Liver (tissue), 10 donors: ENCODE results near the gene GRB7. TPM values are rescaled to one million over a fixed set of nuclear protein-coding genes. Genes with fewer than 3 reads are reported as not detected.

Experiments used
- DNase-seq: peaks from one replicate; pipeline ENCODE4 v3.0.0-alpha.2; 2017; ENCODE audit warnings: low spot score
- H3K27ac ChIP-seq, 2 donors: one replicate each; pipeline ENCODE4 v1.7.0; 2013; ENCODE audit warnings: inconsistent platforms in 2 of 2, low read length in 2 of 2, control low read depth in 1 of 2, low read depth in 1 of 2, mild to moderate bottlenecking in 1 of 2
- H3K27me3 ChIP-seq, 4 donors: one replicate each; pipeline versions ENCODE4 v1.6.1 to v1.7.0; 2013; ENCODE audit warnings: low read length in 3 of 4, inconsistent platforms in 1 of 4, mild to moderate bottlenecking in 1 of 4, moderate library complexity in 1 of 4; ENCODE audit not compliant: control insufficient read depth in 4 of 4, insufficient read depth in 4 of 4
- H3K36me3 ChIP-seq, 4 donors: one replicate each; pipeline versions ENCODE4 v1.6.1 to v1.7.0; 2013; ENCODE audit warnings: low read length in 3 of 4, mild to moderate bottlenecking in 3 of 4, low read depth in 1 of 4, moderate library complexity in 1 of 4; ENCODE audit not compliant: control insufficient read depth in 4 of 4, insufficient read depth in 3 of 4
- H3K4me1 ChIP-seq, 4 donors: one replicate each; pipeline versions ENCODE4 v1.6.1 to v1.7.0; 2013; ENCODE audit warnings: low read length in 3 of 4, mild to moderate bottlenecking in 3 of 4, moderate library complexity in 1 of 4; ENCODE audit not compliant: control insufficient read depth in 4 of 4, insufficient read depth in 4 of 4
- H3K4me3 ChIP-seq, 3 donors: one replicate each; pipeline versions ENCODE4 v1.6.1 to v1.7.0; 2013; ENCODE audit warnings: low read length in 3 of 3, control low read depth in 1 of 3, low read depth in 1 of 3, mild to moderate bottlenecking in 1 of 3
- H3K9ac ChIP-seq, 2 donors: one replicate each; pipeline ENCODE4 v1.7.0; 2013; ENCODE audit warnings: low read length in 2 of 2, mild to moderate bottlenecking in 2 of 2, moderate library complexity in 2 of 2, control low read depth in 1 of 2, low read depth in 1 of 2
- H3K9me3 ChIP-seq, 4 donors: one replicate each; pipeline versions ENCODE4 v1.6.1 to v1.7.0; 2013; ENCODE audit warnings: low read length in 3 of 4; ENCODE audit not compliant: control insufficient read depth in 4 of 4
- ATF3 ChIP-seq: IDR thresholded peaks from 2 replicates; pipeline ENCODE4 v1.6.1; 2016; ENCODE audit warnings: antibody characterized with exemption
- GABPA ChIP-seq, 2 donors: IDR thresholded peaks in 1 of 2; conservative IDR thresholded peaks in 1 of 2; 2 replicates each; pipeline ENCODE4 v1.6.1; 2016; ENCODE audit warnings: antibody characterized with exemption in 2 of 2, mild to moderate bottlenecking in 1 of 2, moderate library complexity in 1 of 2
- HNF4A ChIP-seq, 2 donors: conservative IDR thresholded peaks; 2 replicates each; pipeline ENCODE4 v1.6.1; 2016; ENCODE audit warnings: antibody characterized with exemption in 2 of 2, mild to moderate bottlenecking in 2 of 2
- JUND ChIP-seq, 2 donors: IDR thresholded peaks; 2 replicates each; pipeline ENCODE4 v1.6.1; 2016; ENCODE audit warnings: antibody characterized with exemption in 2 of 2
- NR2F2 ChIP-seq: IDR thresholded peaks from 2 replicates; pipeline ENCODE4 v1.6.1; 2016; ENCODE audit warnings: antibody characterized with exemption
- RAD21 ChIP-seq, 2 donors: IDR thresholded peaks; 2 replicates each; pipeline ENCODE4 v1.6.1; 2016; ENCODE audit warnings: antibody characterized with exemption in 2 of 2, mild to moderate bottlenecking in 2 of 2
- REST ChIP-seq: IDR thresholded peaks from 2 replicates; pipeline ENCODE4 v1.6.1; 2016; ENCODE audit warnings: antibody characterized with exemption, mild to moderate bottlenecking
- RXRA ChIP-seq, 2 donors: IDR thresholded peaks; 2 replicates each; pipeline ENCODE4 v1.6.1; 2017 to 2018; ENCODE audit warnings: antibody characterized with exemption in 2 of 2, mild to moderate bottlenecking in 1 of 2
- SP1 ChIP-seq: IDR thresholded peaks from 2 replicates; pipeline ENCODE4 v1.6.1; 2018; ENCODE audit warnings: antibody characterized with exemption, mild to moderate bottlenecking
- TAF1 ChIP-seq: conservative IDR thresholded peaks from 2 replicates; pipeline ENCODE4 v1.6.1; 2016; ENCODE audit warnings: antibody characterized with exemption, mild to moderate bottlenecking
- YY1 ChIP-seq: IDR thresholded peaks from 2 replicates; pipeline ENCODE4 v1.6.1; 2016; ENCODE audit warnings: antibody characterized with exemption, mild to moderate bottlenecking
- ZBTB33 ChIP-seq: IDR thresholded peaks from 2 replicates; pipeline ENCODE4 v1.6.1; 2016; ENCODE audit warnings: antibody characterized with exemption
- WGBS: extraction: QIAGEN DNeasy Blood & Tissue Kit; methylation state at CpG from one replicate; pipeline ENCODE4 v1.1.7; 2013; 5-methylcytosine and 5-hydroxymethylcytosine counted together
- polyA plus RNA-seq, 2 donors: library from polyadenylated mRNA; stranded (reverse) in 1 of 2; unstranded in 1 of 2; fragments of 200-250 nt in 1 of 2; fragments of >200 nt in 1 of 2; fragmentation: Nextera tagmentation in 1 of 2; extraction: Ambion mirVana in 1 of 2; gene quantifications; one replicate each; pipeline versions ENCODE4 v1.2.1 to v1.2.3, GENCODE V29; 2013 to 2015
- small RNA-seq: library from RNA; depleted of rRNA; stranded (forward); fragments of <200 nt; gene quantifications from one replicate; pipeline ENCODE3, GENCODE V24; 2014
- total RNA-seq, 2 donors: library from RNA; depleted of rRNA; stranded (reverse); fragments of >200 nt; gene quantifications; one replicate each; pipeline ENCODE4 v1.2.3, GENCODE V29; 2014
- TF ChIP-seq, protein P1 (sequence below): fragments of 150-350 bp; IDR thresholded peaks from 2 replicates; pipeline ENCODE4 v1.5.1; 2017; ENCODE audit warnings: improper control_type of control experiment, low read depth, low read length; ENCODE audit not compliant: missing input control
- TF ChIP-seq, protein P2 (sequence below): IDR thresholded peaks from 2 replicates; pipeline ENCODE4 v1.6.1; 2016; ENCODE audit warnings: antibody characterized with exemption
- donor health status: healthy.
- donor health status: healthy.
- donor health status: healthy.
- donor health status: healthy.
- donor health status: healthy.

GRB7 gene
- total and polyA plus RNA-seq, 4 donors: 1.9 to 6.8 (median 2.5) TPM

DNA sequence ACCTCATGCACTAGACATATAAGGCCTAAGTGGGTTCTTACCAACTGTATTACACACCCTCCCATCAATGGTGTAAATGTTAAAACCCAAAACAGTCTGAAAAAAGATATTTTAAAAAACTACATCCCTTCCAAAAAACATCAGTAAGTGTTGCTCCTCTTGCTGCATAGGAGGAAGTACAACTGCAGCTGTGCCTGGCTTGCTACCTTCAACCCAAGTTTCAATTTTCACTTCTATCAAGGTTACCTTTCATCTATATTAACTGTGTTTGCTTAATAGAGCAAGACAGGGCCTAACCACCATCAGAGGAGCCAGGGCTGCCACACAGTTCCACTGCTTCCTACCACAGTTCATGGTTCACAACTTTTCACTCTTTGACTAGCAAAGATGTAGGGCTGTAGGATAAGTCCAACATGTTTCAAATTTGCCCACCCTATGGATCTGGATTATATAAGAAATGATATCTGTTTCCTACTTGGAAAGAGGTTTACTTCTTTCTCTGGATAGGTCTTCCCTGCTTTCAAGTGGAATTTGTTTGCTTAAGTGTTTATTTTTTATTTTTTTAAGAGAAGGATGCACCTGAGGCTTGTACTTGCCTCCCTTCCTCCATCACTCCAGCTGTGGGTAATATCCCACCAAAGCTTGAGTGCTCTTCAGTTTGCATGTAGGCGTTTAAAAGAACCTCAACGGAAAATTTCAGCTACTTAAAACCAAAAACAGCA lies 56.7 kb downstream of the GRB7 start:
- H3K27me3 ChIP-seq: no peaks in the 10 kb centered on the region
- H3K27ac ChIP-seq: no peak overlapping the region
- no peaks in the 10 kb centered on the region for H3K36me3 ChIP-seq
- no peak for DNase-seq
- TF ChIP-seq YY1: no peak
- TF ChIP-seq, protein P1, sequence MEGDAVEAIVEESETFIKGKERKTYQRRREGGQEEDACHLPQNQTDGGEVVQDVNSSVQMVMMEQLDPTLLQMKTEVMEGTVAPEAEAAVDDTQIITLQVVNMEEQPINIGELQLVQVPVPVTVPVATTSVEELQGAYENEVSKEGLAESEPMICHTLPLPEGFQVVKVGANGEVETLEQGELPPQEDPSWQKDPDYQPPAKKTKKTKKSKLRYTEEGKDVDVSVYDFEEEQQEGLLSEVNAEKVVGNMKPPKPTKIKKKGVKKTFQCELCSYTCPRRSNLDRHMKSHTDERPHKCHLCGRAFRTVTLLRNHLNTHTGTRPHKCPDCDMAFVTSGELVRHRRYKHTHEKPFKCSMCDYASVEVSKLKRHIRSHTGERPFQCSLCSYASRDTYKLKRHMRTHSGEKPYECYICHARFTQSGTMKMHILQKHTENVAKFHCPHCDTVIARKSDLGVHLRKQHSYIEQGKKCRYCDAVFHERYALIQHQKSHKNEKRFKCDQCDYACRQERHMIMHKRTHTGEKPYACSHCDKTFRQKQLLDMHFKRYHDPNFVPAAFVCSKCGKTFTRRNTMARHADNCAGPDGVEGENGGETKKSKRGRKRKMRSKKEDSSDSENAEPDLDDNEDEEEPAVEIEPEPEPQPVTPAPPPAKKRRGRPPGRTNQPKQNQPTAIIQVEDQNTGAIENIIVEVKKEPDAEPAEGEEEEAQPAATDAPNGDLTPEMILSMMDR: no peak
- TF ChIP-seq SP1: no peak
- no peak for TF ChIP-seq REST
- TF ChIP-seq RAD21 (IDR thresholded peaks at IDR 0.05): no peak
- TF ChIP-seq GABPA (IDR thresholded peaks at IDR 0.05 in 1 of 2, conservative IDR thresholded peaks at IDR 0.05 in 1 of 2): no peak
- no peak for TF ChIP-seq NR2F2
- no peak for TF ChIP-seq ATF3
- TF ChIP-seq JUND (IDR thresholded peaks at IDR 0.05): no peak
- no peak for TF ChIP-seq HNF4A (conservative IDR thresholded peaks at IDR 0.05)
- TF ChIP-seq, protein P2, sequence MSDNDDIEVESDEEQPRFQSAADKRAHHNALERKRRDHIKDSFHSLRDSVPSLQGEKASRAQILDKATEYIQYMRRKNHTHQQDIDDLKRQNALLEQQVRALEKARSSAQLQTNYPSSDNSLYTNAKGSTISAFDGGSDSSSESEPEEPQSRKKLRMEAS: no peak
- no peak for TF ChIP-seq TAF1
- TF ChIP-seq ZBTB33: no peak
- TF ChIP-seq RXRA (IDR thresholded peaks at IDR 0.05): no peak
- WGBS: 81% methylated on average over 2 of the region's 2 CpGs
- H3K9me3 ChIP-seq: no peaks in the 10 kb centered on the region
- no peak overlapping the region for H3K9ac ChIP-seq
- peaks cover 0 to 2% (median 0%) of the 10 kb centered on the region in 4 donors for H3K4me1 ChIP-seq
- H3K4me3 ChIP-seq: no peak overlapping the region

Small RNAs within 50 kb of the gene (small RNA-seq; reads per million reads assigned to genes)
- gene MIR4728: 0.09 reads per million

Other genes starting within 250 kb of the GRB7 start
- not detected for gene NEUROD2, start 130.0 kb upstream of the GRB7 start, total RNA-seq
- not detected for gene NEUROD2, start 130.0 kb upstream of the GRB7 start, polyA plus RNA-seq
- gene PPP1R1B, start 111.0 kb upstream of the GRB7 start, total RNA-seq: under 1 TPM in 1 of 2 donors, not detected in 1; 0.14 TPM
- gene PPP1R1B, start 111.0 kb upstream of the GRB7 start, polyA plus RNA-seq: not detected
- gene STARD3, start 100.8 kb upstream of the GRB7 start, total RNA-seq: 10 to 100 TPM; 20.4 to 26.0 TPM
- gene STARD3, start 100.8 kb upstream of the GRB7 start, polyA plus RNA-seq: 10 to 100 TPM; 15.0 to 34.0 TPM
- under 1 TPM; 0.14 to 0.67 TPM for gene TCAP, start 72.6 kb upstream of the GRB7 start, total RNA-seq
- under 1 TPM in 1 of 2 donors, not detected in 1; 0.22 TPM for gene TCAP, start 72.6 kb upstream of the GRB7 start, polyA plus RNA-seq
- 1 to 10 TPM in 1 of 2 donors, not detected in 1; 8.6 TPM for gene PNMT, start 69.5 kb upstream of the GRB7 start, total RNA-seq
- under 1 TPM; 0.20 to 0.26 TPM for gene PNMT, start 69.5 kb upstream of the GRB7 start, polyA plus RNA-seq
- 10 to 100 TPM in 1 of 2 donors, 1 to 10 TPM in 1; 7.9 to 19.5 TPM for gene PGAP3, start 49.9 kb upstream of the GRB7 start, total RNA-seq
- gene PGAP3, start 49.9 kb upstream of the GRB7 start, polyA plus RNA-seq: 10 to 100 TPM; 13.3 to 14.6 TPM
- 10 to 100 TPM; 21.0 to 28.8 TPM for gene ERBB2, start 37.9 kb upstream of the GRB7 start, total RNA-seq
- 10 to 100 TPM in 1 of 2 donors, 1 to 10 TPM in 1; 4.7 to 10.5 TPM for gene ERBB2, start 37.9 kb upstream of the GRB7 start, polyA plus RNA-seq
- gene MIEN1, start 7.4 kb upstream of the GRB7 start, total RNA-seq: 10 to 100 TPM; 11.1 to 13.4 TPM
- 10 to 100 TPM; 44.6 to 99.0 TPM for gene MIEN1, start 7.4 kb upstream of the GRB7 start, polyA plus RNA-seq
- 1 to 10 TPM; 1.3 to 2.3 TPM for gene IKZF3, start 126.4 kb downstream of the GRB7 start, total RNA-seq
- under 1 TPM; 0.32 to 0.36 TPM for gene IKZF3, start 126.4 kb downstream of the GRB7 start, polyA plus RNA-seq
- gene ZPBP2, start 130.3 kb downstream of the GRB7 start, total RNA-seq: not detected
- not detected for gene ZPBP2, start 130.3 kb downstream of the GRB7 start, polyA plus RNA-seq
- 10 to 100 TPM; 10.3 to 35.1 TPM for gene GSDMB, start 180.7 kb downstream of the GRB7 start, total RNA-seq
- 1 to 10 TPM; 4.2 to 7.9 TPM for gene GSDMB, start 180.7 kb downstream of the GRB7 start, polyA plus RNA-seq
- gene ORMDL3, start 189.7 kb downstream of the GRB7 start, total RNA-seq: 100 to 1,000 TPM; 138 to 141 TPM
- gene ORMDL3, start 189.7 kb downstream of the GRB7 start, polyA plus RNA-seq: 100 to 1,000 TPM in 1 of 2 donors, 10 to 100 TPM in 1; 71.0 to 112 TPM
- under 1 TPM in 1 of 2 donors, not detected in 1; 0.17 TPM for gene LRRC3C, start 189.8 kb downstream of the GRB7 start, total RNA-seq
- gene LRRC3C, start 189.8 kb downstream of the GRB7 start, polyA plus RNA-seq: under 1 TPM; 0.08 to 0.24 TPM
- under 1 TPM; 0.08 to 0.23 TPM for gene GSDMA, start 225.1 kb downstream of the GRB7 start, total RNA-seq
- under 1 TPM; 0.06 to 0.18 TPM for gene GSDMA, start 225.1 kb downstream of the GRB7 start, polyA plus RNA-seq
- 10 to 100 TPM; 62.3 to 80.7 TPM for gene PSMD3, start 242.9 kb downstream of the GRB7 start, total RNA-seq
- gene PSMD3, start 242.9 kb downstream of the GRB7 start, polyA plus RNA-seq: 10 to 100 TPM; 30.7 to 70.4 TPM